SHP77 treated with DMSO at 0.1 percent for 48 hours (cell line): Measurements from ENCODE around the gene MEIOB.
"Not testable (repeated sequence)": the region's sequence is repeated elsewhere in the genome, so short reads cannot be mapped to it uniquely, and the experiment has no call there.

Source experiments
- DNase-seq: peaks from one replicate; lab custom pipeline; 2025; lab: John Stamatoyannopoulos, UW

Gene MEIOB

DNA sequence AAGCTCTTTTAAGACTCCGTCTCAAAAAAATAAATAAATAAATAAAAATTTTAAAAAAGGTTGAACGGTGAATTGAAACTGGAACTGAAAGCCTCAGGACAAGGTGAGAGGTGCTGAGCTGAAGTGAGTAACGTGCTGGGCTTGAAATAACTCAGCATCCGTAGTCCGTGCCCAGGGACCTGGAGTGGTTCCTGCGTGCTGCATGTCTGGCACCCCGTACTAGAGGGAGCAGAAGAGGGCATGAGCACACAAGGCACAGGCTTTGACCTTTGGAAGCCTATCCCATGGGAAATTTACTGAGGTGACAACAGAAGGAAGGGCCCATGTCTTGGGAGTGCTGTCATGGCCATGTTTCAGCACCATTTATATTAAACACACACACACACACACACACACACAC lies 4.5 kb upstream of the MEIOB start:
- no peak for DNase-seq

DNA sequence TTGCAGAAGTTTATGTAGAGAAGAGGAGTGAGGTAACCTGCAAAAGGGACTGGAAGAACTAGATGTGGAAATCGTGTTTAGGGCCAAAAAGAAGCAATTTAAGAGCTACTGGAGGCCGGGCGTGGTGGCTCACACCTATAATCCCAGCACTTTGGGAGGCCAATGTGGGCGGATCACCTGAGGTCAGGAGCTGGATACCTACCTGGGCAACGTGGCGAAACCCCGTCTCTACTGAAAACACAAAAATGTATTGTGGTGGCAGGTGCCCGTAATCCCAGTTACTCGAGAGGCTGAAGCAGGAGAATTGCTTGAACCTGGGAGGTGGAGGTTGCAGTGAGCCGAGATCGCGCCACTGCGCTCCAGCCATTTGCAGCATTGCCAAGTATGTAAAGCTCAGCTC lies 4.1 kb upstream of the MEIOB start:
- DNase-seq, result not testable (repeated sequence)

DNA sequence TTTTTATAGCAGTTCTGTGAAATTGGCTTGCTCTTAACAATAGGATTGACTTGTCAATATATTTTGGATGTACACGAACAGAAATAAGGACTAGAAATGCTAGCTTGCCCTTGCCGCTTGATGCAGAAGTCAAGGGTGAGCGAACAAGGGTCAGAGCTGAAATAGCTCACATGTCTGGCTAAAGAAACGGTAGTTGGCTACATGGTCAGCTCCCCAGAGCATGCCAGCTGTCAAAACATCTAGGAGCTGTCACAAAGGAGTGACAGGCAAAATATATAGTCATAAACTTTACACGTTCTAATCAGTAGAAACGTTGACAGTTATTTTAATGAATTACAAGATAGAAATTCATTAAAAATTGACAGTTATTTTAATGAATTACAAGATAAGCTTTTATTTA lies 2.9 kb upstream of the MEIOB start:
- DNase-seq, result no peak

DNA sequence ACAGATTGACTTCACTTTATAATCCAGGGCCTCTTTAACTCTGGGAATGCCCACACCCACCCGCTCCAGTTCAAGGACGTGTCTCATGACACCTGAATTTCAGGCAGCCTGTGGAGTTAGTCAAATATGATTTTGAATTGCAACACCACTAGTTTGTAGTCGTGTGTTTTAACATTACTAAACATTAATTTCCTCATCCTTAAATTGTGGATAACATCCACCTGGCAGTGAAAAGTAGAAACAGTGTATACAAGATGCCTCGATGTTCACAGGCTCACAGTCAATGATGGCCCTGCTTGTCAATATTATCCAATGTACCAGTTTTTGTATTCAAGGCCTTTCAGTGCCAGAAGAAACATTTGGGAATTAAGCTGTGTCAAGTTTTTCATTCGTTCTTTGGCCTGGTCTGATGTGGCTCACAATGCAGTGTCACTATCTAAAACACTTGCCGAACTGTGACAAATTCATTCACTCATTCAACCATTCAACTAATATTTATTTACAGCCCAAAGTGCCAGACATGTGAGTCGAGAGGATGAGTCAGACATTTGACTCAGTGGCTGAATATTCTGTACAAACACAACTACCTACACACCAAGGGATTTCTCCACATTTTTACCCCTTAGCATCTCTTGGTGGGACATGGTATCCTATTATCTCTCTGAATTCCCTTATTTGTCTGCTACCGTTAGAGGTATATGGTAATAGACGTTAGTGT lies 1.4 kb downstream of the MEIOB start:
- peak; percentile 53 for DNase-seq

DNA sequence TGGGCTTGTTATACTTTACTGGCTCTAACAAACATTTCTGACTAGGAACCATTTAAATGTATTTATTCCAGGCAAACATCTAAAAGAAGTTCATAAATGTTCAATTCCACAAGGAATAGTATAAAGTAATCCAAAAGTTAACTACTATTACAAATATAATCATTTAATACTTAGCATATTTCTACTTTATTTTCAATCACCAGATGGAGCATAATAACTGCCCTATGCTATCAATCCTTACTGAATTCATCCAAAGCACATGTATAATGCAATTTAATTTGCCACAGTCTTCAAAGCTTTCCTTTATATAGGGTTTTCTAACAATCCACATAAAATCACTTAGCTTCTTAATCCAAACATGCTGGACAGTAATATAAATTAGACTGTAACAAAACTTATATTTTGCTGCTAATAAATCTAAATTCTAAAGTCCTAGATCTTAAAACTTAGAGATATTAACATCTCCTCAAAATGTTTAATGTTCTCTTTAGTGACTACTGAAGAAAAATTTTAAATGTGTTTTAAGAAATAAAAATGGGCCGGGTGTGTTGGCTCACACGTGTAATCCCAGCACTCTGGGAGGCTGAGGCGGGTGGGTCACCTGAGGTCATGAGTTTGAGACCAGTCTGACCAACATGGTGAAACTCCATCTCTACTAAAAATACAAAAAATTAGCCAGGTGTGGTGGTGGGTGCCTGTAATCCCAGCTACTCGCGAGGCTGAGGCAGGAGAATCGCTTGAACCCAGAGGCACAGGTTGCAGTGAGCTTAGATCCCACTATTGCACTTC lies 5.9 kb downstream of the MEIOB start:
- no peak for DNase-seq

DNA sequence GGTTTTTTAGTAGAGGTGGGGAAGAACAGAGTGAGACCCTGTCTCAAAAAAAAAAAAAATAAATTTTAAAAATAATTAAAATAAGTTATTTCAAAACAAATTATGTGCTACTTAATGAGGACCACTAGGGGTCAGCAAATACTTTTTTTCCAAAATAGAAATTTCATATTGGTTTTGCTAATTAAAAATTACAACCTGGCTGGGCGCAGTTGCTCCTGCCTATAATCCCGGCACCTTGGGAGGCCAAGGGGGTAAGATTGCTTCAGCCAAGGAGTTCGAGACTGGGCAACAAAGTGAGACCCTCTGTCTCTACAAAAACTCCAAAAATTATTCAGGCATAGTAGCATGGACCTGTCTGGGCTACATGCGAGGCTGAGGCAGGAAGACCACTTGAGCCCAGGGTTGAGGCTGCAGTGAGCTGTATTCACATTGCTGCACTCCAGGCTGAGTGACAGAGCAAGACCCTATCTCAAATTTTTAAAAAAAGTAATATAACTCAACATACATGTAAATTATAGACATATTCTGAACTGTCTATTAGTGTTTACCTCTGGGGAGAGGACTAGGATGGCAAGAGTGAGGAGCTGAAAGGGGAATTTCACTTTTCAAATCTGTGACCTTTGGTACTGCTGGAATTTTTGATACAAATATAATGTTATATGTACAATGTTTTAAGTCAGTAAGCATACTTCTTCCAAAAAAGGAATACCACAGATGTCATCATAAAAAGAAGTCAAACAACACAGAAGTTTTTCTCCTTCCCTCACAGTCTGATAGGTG lies 8.1 kb downstream of the MEIOB start:
- DNase-seq, result peak; percentile 55

DNA sequence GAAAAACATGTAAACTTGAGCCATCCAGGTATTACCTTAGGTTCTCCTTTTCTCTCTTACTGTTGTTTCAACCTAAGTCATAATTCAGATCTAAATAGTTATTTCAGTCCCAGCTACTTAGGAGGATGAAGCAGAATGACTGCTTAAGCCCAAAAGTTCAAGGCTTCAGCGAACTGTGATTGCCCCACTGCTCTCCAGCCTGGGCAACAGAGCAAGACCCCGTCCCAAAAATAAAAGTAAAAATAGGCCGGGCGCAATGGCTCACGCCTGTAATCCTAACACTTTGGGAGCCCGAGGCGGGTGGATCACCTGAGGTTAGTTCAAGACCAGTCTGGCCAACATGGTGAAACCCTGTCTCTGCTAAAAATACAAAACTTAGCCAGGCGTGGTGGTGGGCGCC lies 9.6 kb downstream of the MEIOB start:
- DNase-seq, result no peak

DNA sequence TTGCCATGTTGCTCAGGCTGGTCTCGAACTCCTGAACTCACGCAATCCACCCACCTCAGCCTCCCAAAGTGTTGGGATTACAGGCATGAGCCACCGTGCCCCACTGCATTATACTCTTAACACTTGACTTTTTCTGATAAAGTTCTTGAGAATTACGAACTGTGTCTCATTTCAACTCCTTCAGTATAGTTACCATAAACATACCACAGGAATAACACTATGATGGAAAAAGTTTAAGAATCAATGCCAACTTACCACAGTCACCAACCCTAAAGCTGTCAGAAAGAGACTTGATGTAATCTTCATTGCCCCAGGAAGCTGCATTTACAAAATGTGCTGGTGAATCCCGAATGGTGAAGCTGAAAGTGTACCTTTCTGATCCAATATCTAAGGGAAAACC lies 10.2 kb downstream of the MEIOB start:
- no peak for DNase-seq

DNA sequence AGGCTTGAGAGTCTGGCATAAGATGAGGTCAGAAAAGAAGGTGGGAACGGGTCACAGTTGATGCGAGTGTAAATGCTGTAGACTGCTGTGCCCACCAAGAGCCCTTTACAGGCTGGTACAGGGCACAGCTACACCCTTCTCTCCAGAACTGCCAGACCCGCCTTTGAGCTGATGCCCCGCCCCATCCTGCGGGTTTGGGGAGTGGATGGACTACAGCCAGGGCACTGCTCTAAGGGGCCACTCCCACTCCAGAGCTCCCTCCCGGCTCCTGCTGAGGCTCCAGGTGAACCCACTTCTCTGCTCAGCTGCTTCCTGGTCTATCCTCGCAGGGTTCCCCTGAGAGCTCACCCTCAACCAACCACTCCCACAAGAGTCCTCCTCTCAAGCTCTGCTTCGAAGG lies 12.3 kb downstream of the MEIOB start:
- no peak for DNase-seq

DNA sequence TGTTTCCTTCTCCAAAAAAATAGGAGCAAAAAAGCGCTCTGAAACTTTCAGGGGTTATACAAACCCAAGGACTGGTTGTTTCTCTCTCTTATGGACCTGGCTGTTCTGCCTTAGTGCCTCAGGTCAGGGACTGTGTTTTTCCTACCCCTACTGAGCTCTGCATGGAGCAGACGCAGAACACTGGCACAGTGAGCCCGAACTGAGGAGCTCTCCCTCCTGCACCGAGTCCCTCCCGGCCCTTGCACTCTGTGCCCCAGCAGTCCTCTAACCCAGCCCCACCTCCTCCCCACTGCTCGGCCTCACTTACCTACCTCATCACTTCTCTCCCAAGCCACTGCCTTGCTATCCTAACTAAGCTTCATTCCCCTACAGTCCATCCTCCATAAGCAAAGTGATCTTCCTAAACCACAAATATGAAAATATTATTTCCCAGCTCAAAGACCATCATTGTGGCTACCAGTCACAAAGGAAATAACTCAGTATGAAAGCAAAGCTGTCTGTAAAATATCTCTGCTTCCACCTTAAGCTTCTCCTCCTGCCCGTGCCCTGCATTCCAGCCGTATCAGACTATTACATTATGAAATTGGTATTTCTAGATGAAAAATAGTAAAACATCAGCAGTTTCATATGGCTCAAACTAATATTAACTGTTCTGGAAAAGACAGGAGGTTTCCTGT lies 13.6 kb downstream of the MEIOB start:
- no peak for DNase-seq

DNA sequence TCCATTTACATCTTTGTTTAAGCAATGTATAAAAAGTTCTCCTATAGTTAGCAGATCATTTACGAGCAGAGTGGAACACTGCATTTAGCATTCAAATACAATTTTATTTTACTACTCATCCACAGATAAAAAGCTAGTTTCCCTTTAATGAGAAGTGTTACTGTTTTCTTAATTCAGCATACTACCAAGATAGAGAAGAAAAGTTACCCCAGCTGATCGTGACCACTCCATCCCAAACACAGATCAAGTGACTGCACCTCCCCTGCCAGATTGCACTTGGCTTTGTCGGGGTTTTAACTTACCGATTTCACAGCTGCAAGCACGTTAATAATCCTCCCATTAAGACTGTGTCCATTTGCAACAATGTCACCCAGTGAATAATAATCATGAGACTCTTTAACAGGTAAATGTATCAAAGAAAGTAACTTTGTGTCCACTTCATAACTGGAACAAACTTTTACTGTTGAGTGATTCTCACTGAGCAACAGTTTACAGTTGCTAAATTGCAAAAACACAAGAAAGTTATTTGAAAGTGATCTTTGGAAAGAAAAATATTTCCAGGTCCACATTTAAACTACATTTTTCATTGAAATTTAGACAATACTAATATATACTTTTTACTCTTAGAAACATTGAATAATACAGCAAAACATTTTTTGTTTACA lies 14.4 kb downstream of the MEIOB start:
- no peak for DNase-seq

DNA sequence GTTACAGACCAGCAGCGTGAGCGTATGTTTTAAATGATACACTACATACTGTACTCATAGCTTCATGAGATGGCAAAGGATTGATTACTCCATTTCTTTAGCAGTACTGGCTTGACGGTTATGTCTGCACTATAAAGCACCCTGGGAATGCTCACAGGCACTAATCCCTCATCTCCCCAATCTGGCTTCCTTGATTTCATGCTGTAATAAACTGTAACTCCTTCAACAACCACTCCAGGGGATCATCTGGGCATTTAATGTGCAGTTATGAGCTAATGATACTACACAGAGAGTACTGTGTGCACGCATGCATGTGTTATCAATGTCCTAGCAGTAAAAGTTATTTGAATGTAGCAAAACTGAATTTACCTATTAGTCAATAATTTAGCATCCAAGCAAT lies 20.2 kb downstream of the MEIOB start:
- no peak for DNase-seq

DNA sequence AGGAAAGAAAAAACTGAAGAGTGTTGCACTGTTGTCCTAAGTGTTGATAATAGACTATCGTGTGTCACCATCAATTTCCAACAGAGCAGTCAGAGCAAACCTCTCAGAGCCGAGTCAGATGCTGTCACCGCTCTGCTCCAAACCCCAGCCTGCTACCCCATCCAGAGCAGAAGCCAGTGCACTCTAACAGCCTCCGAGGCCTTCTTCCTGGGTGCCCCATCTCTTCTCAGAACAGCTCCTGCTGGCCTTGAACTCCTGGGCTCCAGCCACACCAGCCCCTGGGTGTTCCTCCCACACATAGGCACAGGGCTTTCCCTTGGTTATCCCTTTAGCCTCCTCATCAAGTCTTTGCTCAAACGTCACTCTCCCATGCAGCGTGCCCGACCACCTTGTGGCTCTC lies 21.0 kb downstream of the MEIOB start:
- no peak for DNase-seq

DNA sequence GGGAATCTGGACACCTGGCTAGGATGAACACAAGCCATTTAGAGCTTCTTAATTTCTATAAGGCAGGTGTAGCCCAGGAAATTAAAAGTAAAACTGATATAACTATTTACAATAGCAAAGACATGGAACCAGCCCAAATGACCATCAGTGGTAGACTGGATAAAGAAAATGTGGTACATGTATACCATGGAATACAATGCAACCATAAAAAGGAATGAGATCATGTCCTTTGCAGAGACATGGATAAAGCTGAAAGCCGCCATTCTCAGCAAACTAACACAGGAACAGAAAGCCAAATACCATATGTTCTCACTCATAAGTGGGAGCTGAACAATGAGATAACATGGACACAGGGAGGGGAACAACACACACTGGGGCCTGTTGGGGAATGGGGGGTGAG lies 25.5 kb downstream of the MEIOB start:
- DNase-seq, result no peak

DNA sequence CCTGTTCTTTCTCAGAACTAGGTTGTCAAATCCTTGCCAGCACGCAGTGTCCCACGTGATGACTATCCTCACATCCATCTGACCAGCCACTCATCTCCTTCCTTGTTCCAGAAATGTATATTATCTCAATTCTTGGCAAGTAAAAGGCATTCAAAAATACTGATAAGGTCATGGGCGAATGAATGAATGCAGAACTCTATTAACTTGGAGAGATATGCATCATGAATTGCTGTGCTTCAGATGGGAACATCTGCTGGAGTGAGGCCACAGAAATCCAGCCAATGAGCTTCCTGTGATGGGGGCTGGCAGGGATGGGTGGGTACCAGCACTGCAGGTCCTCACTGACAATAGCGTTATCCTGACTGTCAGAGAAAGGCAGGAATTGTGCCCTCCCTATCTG lies 26.0 kb downstream of the MEIOB start:
- DNase-seq, result no peak

DNA sequence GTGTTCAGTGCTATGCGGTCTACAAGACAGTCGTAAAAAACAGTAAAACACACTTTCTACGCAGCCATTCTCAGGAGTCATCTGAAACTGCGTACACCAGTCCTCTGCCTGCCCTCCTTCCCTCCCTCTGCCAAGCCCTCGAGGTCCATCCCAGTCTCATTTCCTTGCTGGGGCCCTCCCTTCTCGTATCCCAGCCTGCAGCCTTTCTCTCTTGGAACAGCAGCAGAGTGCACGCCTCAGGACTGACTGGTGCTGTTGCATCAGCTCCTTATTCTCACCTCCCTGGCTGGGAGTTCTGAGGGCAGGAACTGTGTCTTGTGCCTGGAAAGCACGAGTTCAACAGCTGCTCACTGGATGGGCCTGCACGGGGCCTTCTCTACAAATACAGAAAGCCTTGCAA lies 32.4 kb downstream of the MEIOB start:
- DNase-seq, result no peak

DNA sequence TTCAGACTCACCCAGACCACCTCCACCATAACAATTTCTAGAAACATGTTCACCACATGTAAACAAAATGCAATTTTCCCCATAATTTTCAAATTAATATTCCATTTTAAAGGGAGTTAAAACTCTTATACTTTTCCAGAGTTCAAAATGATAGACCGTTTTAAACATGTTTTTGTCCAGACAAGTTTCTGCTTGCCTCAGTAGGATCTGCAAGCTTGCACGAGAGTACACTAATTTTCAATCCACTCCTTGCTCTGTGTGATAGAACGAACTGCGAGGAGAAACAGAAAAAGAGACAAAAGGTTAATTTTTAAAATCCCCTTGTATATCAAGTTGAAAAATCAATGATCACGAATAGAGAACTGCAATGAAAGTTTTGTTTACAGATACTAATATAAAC lies 37.9 kb downstream of the MEIOB start:
- no peak for DNase-seq

DNA sequence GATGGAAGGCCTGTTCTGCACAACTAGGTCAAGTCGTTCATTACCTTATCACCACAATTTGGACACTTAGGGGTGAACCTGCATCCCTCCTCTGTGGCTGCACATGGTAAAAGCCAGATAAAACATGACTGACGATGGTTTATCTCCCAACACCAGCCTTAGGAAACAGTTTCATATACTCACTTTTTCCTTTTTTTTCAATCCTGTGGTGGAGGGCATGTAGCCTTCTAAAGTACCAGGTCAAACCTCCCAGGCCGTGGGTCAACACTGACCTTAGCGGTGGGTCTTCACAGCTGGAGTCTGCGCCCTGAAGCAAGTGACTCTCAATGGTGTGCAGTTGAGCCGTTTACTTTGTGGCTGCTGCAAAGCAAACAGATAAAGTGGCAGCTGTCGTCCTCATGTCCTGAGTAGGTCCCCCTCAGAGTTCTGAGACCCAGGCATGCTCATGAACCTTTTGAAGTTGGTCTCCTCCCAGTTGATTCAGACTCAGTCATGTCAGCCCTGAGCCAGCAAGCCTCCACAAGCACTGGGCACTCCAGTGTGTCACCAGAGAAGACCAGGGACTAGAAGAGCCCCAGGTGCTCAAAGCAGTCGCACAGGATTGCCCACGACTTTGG lies 39.0 kb downstream of the MEIOB start:
- DNase-seq, result peak; percentile 21

DNA sequence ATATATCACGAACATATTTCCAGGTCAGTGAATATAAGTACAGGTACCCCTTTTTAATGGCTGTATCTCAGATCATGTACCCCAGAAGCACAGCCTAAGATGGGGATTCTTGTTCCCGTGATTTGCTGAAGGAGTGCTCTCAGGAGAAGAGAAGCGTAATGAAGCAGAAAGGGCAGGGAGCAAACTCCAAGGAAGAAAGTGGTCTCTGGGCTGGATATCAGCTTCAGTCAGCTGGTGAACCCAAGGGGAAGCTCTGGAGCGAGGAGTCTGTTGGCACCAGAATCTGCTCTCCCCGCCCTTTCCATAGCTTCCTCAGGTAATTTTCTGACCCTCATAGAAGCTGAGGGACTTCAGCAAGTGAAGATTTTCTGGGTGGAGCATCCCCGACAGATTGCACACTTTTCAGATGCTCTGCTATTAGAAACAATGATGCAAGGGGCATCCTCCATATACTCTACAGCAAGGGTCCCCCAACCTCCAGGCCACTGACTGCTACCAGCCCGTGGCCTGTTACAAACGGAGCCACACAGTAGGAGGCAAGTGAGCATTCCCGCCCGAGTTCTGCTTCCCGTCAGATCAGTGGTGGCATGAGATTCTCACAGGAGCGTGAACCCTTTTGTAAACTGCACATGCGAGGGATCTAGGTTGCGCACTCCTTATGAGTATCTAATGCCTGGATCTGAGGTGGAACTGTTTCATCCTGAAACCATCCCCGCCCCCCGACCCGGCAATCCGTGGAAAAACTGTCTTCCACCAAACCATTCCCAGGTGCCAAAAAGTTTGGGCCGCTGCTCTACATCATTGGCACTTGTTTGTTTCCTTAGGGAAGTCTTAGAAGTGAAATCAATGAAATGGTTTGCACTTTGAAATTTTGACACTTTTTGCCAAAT lies 40.5 kb downstream of the MEIOB start:
- no peak for DNase-seq

DNA sequence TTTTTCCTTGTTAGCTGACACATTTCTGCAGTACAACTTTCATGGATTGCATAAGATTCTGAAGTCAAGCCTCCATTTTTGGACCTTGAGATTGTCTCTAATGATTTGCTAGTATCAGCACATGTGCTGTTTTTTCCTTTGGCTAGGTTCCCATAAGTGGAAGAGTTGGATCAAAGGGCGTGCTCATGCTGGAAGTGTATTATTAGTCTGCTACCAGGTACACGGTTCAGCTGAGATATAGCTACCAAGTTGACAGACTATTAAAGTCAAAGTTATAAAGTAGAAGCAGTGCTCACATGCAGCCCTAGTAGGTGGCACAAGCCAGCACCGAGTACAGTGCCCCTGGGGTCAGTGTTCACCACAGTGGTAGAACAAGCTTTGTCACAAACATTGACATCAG lies 41.8 kb downstream of the MEIOB start:
- no peak for DNase-seq
